PFSK-1 (cell line): ENCODE data around the gene MAGI2.

Experiments
- POLR2AphosphoS5 ChIP-seq: IDR thresholded peaks from 2 replicates; pipeline ENCODE4 v1.6.1; 2012; ENCODE audit warnings: low read depth, mild to moderate bottlenecking, control low read depth, low read length, moderate library complexity
- REST ChIP-seq, 2 experiments: IDR thresholded peaks; 2 replicates each; pipeline versions ENCODE4 v1.6.1 to v1.8.0; 2011 to 2012; ENCODE audit warnings: low read depth in 2 of 2, low read length in 2 of 2, control low read depth in 1 of 2, inconsistent platforms in 1 of 2, mild to moderate bottlenecking in 1 of 2, moderate library complexity in 1 of 2; ENCODE audit not compliant: insufficient read depth in 1 of 2

GRCh38 chr7:79502151-79502550, 48.7 kb upstream of the MAGI2 start:
- no peak for TF ChIP-seq REST (IDR thresholded peaks at IDR 0.05; ENCODE audit: insufficient read depth in 1 of 2, low read depth in 2 of 2, low read length in 2 of 2)
- TF ChIP-seq POLR2AphosphoS5 = no peak
